Naive thymus-derived CD8-positive, alpha-beta T cell (primary cell): ENCODE data around the gene RNASE12. TPM values are rescaled to one million over a fixed set of nuclear protein-coding genes. Genes with fewer than 3 reads are reported as not detected.
A peak's percentile ranks its signal among the peaks of the same experiment; 100 is the strongest.
"Not testable (repeated sequence)": the region's sequence is repeated elsewhere in the genome, so short reads cannot be mapped to it uniquely, and the experiment has no call there.

Experiments
- ATAC-seq, 2 donors: fragments of 150-1000 bp; cut with Tn5 transposase in 1 of 2; sonication (Bioruptor Pico), chemical (Tn5 transposase) in 1 of 2; 1 replicate in 1 of 2; 2 replicates in 1 of 2; pipeline ENCODE4 v1.10.0; 2021; ENCODE audit warnings: mild to moderate bottlenecking in 2 of 2, moderate library complexity in 2 of 2
- POLR2A ChIA-PET: fragments of 350-600 bp; sonication (Branson Sonifier 250); formaldehyde crosslinking; loops from one replicate; lab custom pipeline; 2021; ENCODE audit warnings: antibody characterized with exemption; lab: Charles Lee
- DNase-seq, 10 donors: peaks; one replicate each; pipeline versions ENCODE4 v3.0.0 to v3.0.0-alpha.2; 2020 to 2022
- H3K27ac Mint-ChIP-seq, 10 donors: one replicate each; pipeline ENCODE4 v1.8.0; 2020 to 2022; ENCODE audit warnings: mild to moderate bottlenecking in 10 of 10, mixed read lengths in 10 of 10, moderate library complexity in 4 of 10, inconsistent platforms in 1 of 10
- H3K27me3 Mint-ChIP-seq, 5 donors: one replicate each; pipeline ENCODE4 v1.8.0; 2021 to 2022; ENCODE audit warnings: mixed read lengths in 5 of 5
- H3K36me3 Mint-ChIP-seq, 3 donors: one replicate each; pipeline ENCODE4 v1.8.0; 2020 to 2022; ENCODE audit warnings: mixed read lengths in 3 of 3, mild to moderate bottlenecking in 2 of 3, inconsistent platforms in 1 of 3
- H3K4me1 Mint-ChIP-seq, 4 donors: one replicate each; pipeline ENCODE4 v1.8.0; 2021 to 2022; ENCODE audit warnings: mixed read lengths in 4 of 4
- H3K4me3 Mint-ChIP-seq, 10 donors: one replicate each; pipeline ENCODE4 v1.8.0; 2020 to 2022; ENCODE audit warnings: mild to moderate bottlenecking in 10 of 10, mixed read lengths in 10 of 10, moderate library complexity in 6 of 10, inconsistent platforms in 1 of 10
- H3K9me3 Mint-ChIP-seq, 9 donors: one replicate each; pipeline ENCODE4 v1.8.0; 2020 to 2022; ENCODE audit warnings: mixed read lengths in 9 of 9, mild to moderate bottlenecking in 3 of 9, inconsistent platforms in 1 of 9, moderate library complexity in 1 of 9
- polyA plus RNA-seq, 3 donors: library from polyadenylated mRNA; unstranded; fragments of 300-500 nt; fragmentation: Illumina TruSeq; gene quantifications; one replicate each; pipeline ENCODE4 v1.2.3, GENCODE V29; 2021
- total RNA-seq, 8 experiments: library from RNA in 2 of 8; stranded (reverse) in 2 of 8; gene quantifications; one replicate each; pipeline ENCODE4 v1.2.3 and lab custom pipeline; 2021 to 2026

The RNASE12 gene
- total and polyA plus RNA-seq, 5 experiments from 2014 or later, result not detected

DNA sequence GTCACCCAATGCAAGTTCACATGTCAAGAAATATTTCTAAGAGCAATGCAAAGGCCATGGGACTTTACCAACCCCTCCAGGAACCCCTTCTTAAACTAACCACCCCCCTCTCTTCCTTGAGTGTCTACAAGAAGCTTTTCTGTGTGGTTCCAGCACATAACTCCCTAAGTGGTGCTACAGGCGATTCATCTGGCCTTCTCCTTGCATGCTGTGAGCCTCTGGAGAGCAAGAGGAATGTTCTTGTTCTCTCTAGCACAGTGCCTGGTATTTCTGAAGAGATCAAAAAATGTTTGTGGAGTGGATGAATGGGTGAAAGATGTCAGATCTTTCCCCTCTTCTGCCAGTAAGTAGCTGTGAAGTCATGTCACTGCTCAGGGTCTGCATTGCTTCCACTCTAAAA is 5.9 kb upstream of the RNASE12 start:
- peaks cover 0 to 5% (median 2%) of the 10 kb centered on the region in 4 donors for H3K4me1 Mint-ChIP-seq
- no peak for DNase-seq
- POLR2A ChIA-PET, result no interaction called here
- H3K27me3 Mint-ChIP-seq, result peaks cover 0 to 5% (median 0%) of the 10 kb centered on the region in 5 donors
- peak overlapping the region in 1 of 10 donors; percentile 56 for H3K27ac Mint-ChIP-seq
- ATAC-seq, result no peak
- H3K36me3 Mint-ChIP-seq, result no peaks in the 10 kb centered on the region
- H3K4me3 Mint-ChIP-seq, result no peak overlapping the region
- H3K9me3 Mint-ChIP-seq, result no peaks in the 10 kb centered on the region

DNA sequence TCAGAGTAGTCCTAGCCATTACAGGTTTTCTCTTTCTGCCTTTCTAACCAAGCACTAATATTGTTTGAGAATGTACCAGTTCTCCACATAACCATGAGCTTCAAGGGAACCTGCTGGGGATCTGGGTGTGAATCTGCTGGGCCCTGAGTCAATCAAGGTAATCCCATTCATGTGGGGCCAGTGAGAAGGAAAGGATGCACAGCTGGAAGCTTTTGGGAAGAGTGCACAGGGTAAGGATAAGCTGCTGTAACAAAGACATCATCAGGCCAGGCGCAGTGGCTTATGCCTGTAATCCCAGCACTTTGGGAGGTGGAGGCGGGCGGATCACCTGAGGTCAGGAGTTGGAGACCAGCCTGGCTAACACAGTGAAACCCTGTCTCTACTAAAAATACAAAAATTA is 4.5 kb upstream of the RNASE12 start:
- H3K9me3 Mint-ChIP-seq, H3K27ac Mint-ChIP-seq, ATAC-seq, POLR2A ChIA-PET, H3K4me1 Mint-ChIP-seq, H3K36me3 Mint-ChIP-seq, DNase-seq, H3K4me3 Mint-ChIP-seq: not testable (repeated sequence)
- H3K27me3 Mint-ChIP-seq, result peaks cover 0 to 14% (median 4%) of the 10 kb centered on the region in 5 donors

DNA sequence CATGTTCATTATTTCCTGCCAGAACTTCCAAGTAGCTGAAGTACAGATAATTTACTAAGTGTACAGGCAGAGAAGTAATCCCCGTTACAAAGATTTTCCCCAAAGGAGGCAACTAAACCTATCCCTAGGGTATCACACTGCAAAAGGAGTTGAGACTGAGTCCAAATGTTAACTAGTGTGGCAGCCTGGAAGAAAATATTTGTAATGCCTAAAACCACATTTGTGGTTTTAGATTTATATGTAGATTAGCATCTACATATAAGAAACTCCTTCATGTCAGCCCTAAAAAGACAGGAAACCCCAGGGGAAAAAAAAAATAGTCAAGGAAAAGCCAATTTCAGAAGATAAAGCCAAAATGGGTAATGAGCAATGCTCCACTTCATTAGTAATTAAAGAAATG is 1.4 kb upstream of the RNASE12 start:
- H3K4me3 Mint-ChIP-seq, result no peak overlapping the region
- peaks cover 0 to 14% (median 4%) of the 10 kb centered on the region in 5 donors for H3K27me3 Mint-ChIP-seq
- DNase-seq (no peak), ATAC-seq (no peak)
- no peak overlapping the region for H3K27ac Mint-ChIP-seq
- no peaks in the 10 kb centered on the region for H3K9me3 Mint-ChIP-seq
- H3K36me3 Mint-ChIP-seq, result no peaks in the 10 kb centered on the region
- POLR2A ChIA-PET, result no interaction called here
- peaks cover 0 to 5% (median 2%) of the 10 kb centered on the region in 4 donors for H3K4me1 Mint-ChIP-seq

DNA sequence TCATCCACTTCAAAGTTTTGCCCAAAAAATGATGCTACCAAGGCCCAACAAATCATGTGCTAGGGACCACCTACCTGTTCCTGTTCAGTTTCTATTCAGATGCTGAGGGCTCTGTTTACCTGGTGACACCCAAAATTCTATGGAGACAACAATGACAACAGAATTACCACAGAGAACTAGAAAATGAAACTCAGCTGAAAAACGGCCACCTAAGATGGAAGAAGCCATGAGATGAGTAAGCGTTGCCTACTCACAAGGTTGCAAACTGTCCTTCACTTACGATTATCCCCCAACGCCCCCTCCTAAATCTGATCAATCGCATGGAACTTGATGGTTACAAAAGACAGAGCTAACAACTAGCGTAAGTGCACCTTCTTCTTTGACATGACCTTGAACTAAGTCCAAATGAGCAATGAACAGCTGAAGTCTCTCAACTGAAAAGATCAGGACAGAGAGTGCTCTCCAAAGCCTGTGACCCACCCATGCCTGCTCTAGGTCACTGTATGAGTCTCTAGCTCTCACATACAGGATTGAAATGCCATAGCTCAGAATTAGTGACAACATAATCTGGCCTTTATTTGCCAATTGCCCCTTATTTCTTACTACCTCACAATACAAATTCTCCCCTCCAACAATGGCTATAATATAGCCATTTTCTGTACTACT is 3.6 kb downstream of the RNASE12 start, which contains the start of gene RNASE11:
RNASE11 (minus strand) TSS at position 513 of the 666 bp plus-strand sequence.
- peaks cover 0 to 2% (median under 1%) of the 10 kb centered on the region in 4 donors for H3K4me1 Mint-ChIP-seq
- peaks cover 0 to 19% (median 6%) of the 10 kb centered on the region in 5 donors for H3K27me3 Mint-ChIP-seq
- DNase-seq (no peak), ATAC-seq (no peak)
- H3K9me3 Mint-ChIP-seq, result peaks cover 0 to 12% (median 3%) of the 10 kb centered on the region in 9 donors
- POLR2A ChIA-PET, result interaction anchor here (0.6 kb wide), 1 partner anchor 183 kb away, joined by 5 read pairs; no protein-coding TSS in a partner anchor
- H3K4me3 Mint-ChIP-seq, result no peak within 1 kb of the TSS
- peak within 1 kb of the TSS in 1 of 10 donors; percentile 33 for H3K27ac Mint-ChIP-seq
- peaks cover 0 to 7% (median 4%) of the 10 kb centered on the region in 3 donors for H3K36me3 Mint-ChIP-seq

DNA sequence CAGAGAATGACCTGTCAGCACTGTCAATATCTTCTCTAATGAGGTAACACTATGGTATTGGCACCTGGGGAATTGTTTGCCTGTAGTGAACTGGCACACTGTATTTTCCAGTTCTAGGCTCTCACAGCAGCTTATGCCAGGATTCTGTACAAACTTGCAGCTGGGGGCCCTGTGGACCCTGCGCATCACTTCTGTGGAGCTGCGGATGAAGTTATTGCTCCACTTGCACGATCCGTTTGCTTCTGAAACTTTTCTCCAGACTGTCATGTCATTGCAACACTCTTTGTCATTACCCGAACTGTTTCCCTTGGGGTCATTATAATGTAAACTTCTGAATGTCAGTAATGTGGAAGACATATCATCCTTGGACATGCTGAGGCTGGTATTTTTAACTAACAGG is 7.3 kb downstream of the RNASE12 start:
- Mint-ChIP-seq H3K27me3 (peaks cover 0 to 9% (median 2%) of the 10 kb centered on the region in 5 donors), H3K4me1 (no peaks in the 10 kb centered on the region), H3K9me3 (peaks cover 0 to 12% (median 3%) of the 10 kb centered on the region in 9 donors), H3K27ac (no peak overlapping the region), H3K4me3 (no peak overlapping the region), H3K36me3 (peaks cover 0 to 7% (median 4%) of the 10 kb centered on the region in 3 donors)
- POLR2A ChIA-PET, result no interaction called here
- no peak for ATAC-seq
- no peak for DNase-seq

DNA sequence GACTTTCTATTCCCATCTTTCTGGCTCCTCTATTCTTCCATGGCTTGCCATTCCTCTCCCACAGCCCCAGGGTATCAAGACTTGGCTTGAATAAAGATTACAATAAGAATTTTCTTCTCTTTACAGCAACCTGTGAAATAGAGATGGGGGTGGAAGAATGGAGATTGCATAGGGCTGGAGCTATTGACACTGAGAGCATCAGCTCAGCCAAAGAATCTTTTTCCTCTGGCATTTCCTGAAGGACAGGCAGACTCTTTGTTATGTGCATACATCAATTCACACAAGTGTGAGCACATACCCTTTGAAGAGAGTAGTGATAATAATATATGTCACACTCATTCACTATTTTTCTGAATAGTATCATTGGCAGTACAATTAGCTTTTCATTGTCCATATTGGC is 8.0 kb downstream of the RNASE12 start:
- ATAC-seq (no peak), DNase-seq (no peak)
- no peak overlapping the region for H3K4me3 Mint-ChIP-seq
- H3K9me3 Mint-ChIP-seq, result peaks cover 0 to 12% (median 3%) of the 10 kb centered on the region in 9 donors
- peaks cover 0 to 7% (median 4%) of the 10 kb centered on the region in 3 donors for H3K36me3 Mint-ChIP-seq
- no peaks in the 10 kb centered on the region for H3K4me1 Mint-ChIP-seq
- H3K27me3 Mint-ChIP-seq, result peaks cover 0 to 9% (median 2%) of the 10 kb centered on the region in 5 donors
- no peak overlapping the region for H3K27ac Mint-ChIP-seq
- POLR2A ChIA-PET, result no interaction called here

DNA sequence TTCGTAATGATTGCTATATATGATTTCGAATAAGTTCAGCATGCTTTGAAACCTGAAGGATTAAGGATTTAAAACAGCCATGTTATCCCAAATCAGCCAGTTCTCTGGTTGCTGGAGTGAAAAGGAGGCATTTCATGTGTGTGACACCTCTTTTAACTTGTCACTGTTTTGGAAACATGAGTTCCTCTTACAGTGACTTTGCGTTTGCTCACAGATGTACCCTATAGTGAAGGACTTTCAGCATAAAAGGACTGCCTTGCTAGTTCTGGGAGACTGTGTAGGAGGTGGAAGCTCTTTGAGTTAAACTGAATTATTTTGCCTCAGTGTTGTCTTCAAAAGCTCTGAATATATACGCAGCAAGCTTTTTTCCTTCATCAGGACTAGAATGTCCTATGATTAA is 10.9 kb downstream of the RNASE12 start:
- Mint-ChIP-seq H3K27ac (peak overlapping the region in 1 of 10 donors; percentile 23), H3K4me3 (no peak overlapping the region), H3K4me1 (no peaks in the 10 kb centered on the region), H3K27me3 (peaks cover 0 to 4% (median 0%) of the 10 kb centered on the region in 5 donors), H3K36me3 (no peaks in the 10 kb centered on the region), H3K9me3 (peaks cover 0 to under 1% (median 0%) of the 10 kb centered on the region in 9 donors)
- ATAC-seq (no peak), DNase-seq (no peak)
- POLR2A ChIA-PET, result no interaction called here

DNA sequence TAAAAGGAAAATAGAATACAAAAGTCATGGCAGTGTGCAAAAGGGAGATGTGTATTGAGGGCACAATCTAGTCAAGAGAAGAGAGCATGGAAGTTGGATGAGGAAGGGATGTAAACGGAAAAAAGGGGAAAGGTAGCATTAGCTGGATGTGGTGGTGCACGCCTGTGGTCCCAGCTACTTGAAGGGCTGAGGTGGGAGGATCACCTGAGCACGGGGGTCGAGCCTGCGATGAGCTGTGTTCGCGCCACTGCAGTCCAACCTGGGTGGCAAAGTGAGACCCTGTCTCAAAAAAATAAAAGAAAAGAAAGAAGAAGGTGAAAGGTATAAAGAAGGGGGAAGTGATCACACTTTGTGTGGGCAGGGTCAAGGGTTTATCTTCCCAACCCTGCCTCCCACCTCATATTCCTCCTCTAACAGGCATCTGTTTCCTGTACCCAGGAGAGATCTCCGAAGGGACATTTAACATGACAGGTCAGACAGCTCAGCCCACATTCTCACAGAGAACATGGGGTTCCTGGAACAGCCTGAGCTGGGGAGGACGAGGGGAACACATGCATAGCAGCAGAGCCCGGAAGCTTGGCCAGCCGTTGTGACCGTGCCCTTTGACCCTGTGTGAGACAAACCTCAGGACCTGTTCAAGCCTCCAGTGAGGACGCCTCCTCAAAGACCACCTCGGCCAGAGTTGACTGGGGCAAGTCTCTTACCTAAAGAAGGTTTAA is 12.2 kb downstream of the RNASE12 start:
- no peak for ATAC-seq
- H3K4me1 Mint-ChIP-seq, result no peaks in the 10 kb centered on the region
- no peak overlapping the region for H3K4me3 Mint-ChIP-seq

DNA sequence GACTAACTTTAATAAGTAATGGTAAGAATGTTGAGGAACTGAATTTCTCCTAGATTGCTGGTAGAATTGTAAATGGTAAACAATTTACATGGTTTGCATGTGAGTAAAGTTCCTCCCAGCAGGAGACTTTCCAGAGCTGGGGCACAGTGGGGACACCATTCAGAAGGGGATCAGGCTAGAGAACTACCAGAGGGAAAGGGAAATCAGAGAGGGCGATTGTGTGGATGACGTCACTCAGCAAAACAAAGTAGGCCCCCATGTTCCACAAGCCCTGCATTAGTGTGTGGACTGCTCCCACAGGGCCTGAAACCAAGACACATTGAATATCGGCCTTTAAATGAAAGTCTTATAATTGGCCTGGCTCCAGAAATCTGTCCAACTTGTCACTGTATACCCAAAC is 12.9 kb downstream of the RNASE12 start:
- no peaks in the 10 kb centered on the region for H3K36me3 Mint-ChIP-seq
- peaks cover 0 to 3% (median 0%) of the 10 kb centered on the region in 5 donors for H3K27me3 Mint-ChIP-seq
- no peaks in the 10 kb centered on the region for H3K4me1 Mint-ChIP-seq
- peak overlapping the region in 1 of 10 donors; percentile 45 for H3K27ac Mint-ChIP-seq
- ATAC-seq, result no peak
- no peak overlapping the region for H3K4me3 Mint-ChIP-seq
- no peak for DNase-seq
- POLR2A ChIA-PET, result no interaction called here
- no peaks in the 10 kb centered on the region for H3K9me3 Mint-ChIP-seq

More for the DNA sequence above, 12.2 kb downstream of the RNASE12 start:
- no peak for DNase-seq
- Mint-ChIP-seq H3K27ac (peak overlapping the region in 4 of 10 donors; percentile 0 to 45 (median 24)), H3K36me3 (no peaks in the 10 kb centered on the region), H3K9me3 (no peaks in the 10 kb centered on the region), H3K27me3 (peaks cover 0 to 5% (median 0%) of the 10 kb centered on the region in 5 donors)
- POLR2A ChIA-PET, result no interaction called here

DNA sequence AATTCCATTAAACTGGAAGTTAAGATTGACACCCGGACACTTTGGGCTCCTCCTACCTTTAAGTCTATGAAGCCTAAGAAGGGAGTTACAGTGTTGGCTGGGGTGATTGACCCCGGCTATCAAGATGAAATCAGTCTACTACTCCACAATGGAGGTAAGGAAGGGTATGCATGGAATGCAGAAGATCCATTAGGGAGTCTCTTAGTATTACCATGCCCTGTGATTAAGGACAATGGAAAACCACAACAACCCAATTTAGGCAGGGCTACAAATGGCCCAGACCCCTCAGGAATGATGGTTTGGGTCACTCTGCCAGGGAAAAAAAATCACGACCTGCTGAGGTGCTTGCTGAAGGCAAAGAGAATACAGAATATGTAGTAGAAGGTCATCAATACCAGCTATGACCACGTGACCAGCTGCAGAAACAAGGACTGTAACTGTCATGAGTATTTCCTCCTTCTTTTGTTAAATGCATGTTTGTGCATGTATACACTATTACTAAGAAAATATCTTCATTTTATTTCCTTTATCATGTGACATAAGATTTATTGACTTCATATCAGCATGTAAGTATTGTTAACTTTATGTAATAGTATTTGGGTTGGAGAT is 18.7 kb downstream of the RNASE12 start:
- H3K27me3 Mint-ChIP-seq, H3K4me3 Mint-ChIP-seq, DNase-seq, POLR2A ChIA-PET, H3K36me3 Mint-ChIP-seq, ATAC-seq, H3K4me1 Mint-ChIP-seq: not testable (repeated sequence)
- H3K9me3 Mint-ChIP-seq, result peaks cover 0 to 28% (median 10%) of the 10 kb centered on the region in 9 donors
- H3K27ac Mint-ChIP-seq, result peak overlapping the region in 1 of 10 donors; percentile 19

DNA sequence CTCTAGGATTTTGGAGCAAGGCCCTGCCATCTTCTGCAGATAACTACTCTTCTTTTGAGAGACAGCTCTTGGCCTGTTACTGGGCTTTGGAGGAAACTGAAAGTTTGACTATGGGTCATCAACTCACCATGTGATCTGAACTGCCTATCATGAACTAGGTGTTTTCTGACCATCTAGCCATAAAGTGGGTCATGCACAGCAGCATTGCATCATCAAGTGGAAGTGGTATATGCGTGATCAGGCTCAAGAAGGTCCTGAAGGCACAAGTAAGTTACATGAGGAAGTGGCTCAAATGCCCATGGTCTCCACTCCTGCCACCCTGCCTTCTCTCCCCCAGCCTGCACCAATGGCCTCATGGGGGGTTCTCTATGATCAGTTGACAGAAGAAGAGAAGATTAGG is 20.5 kb downstream of the RNASE12 start:
- H3K36me3 Mint-ChIP-seq, POLR2A ChIA-PET, H3K27ac Mint-ChIP-seq, H3K27me3 Mint-ChIP-seq, DNase-seq, H3K4me3 Mint-ChIP-seq, ATAC-seq: not testable (repeated sequence)
- peaks cover 0 to 28% (median 10%) of the 10 kb centered on the region in 9 donors for H3K9me3 Mint-ChIP-seq
- peaks cover 3 to 11% (median 9%) of the 10 kb centered on the region in 4 donors for H3K4me1 Mint-ChIP-seq

DNA sequence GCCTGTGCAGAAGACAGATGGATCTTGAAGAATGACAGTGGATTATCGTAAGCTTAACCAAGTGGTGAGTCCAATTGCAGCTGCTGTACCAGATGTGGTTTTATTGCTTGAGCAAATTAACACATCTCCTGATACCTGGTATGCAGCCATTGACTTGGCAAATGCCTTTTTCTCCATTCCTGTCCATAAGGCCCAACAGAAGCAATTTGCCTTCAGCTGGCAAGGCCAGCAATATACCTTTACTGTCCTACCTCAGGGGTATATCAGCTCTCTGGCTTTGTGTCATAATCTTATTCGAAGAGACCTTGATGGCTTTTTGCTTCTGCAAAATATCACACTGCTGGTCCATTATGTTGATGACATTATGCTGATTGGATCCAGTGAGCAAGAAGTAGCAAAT is 21.3 kb downstream of the RNASE12 start:
- H3K27ac Mint-ChIP-seq, POLR2A ChIA-PET: not testable (repeated sequence)
- peaks cover 3 to 11% (median 9%) of the 10 kb centered on the region in 4 donors for H3K4me1 Mint-ChIP-seq

More for the DNA sequence above, 21.3 kb downstream of the RNASE12 start:
- not testable (repeated sequence) for DNase-seq, H3K36me3 Mint-ChIP-seq, H3K27me3 Mint-ChIP-seq, ATAC-seq, H3K4me3 Mint-ChIP-seq
- H3K9me3 Mint-ChIP-seq, result peaks cover 0 to 28% (median 10%) of the 10 kb centered on the region in 9 donors
